CD1c-positive myeloid dendritic cell (primary cell): ENCODE results near the gene P2RX3.

Source experiments
- DNase-seq: peaks from one replicate; pipeline ENCODE4 v3.0.0-alpha.2; 2016; ENCODE audit errors: extremely low spot score

Gene P2RX3

DNA sequence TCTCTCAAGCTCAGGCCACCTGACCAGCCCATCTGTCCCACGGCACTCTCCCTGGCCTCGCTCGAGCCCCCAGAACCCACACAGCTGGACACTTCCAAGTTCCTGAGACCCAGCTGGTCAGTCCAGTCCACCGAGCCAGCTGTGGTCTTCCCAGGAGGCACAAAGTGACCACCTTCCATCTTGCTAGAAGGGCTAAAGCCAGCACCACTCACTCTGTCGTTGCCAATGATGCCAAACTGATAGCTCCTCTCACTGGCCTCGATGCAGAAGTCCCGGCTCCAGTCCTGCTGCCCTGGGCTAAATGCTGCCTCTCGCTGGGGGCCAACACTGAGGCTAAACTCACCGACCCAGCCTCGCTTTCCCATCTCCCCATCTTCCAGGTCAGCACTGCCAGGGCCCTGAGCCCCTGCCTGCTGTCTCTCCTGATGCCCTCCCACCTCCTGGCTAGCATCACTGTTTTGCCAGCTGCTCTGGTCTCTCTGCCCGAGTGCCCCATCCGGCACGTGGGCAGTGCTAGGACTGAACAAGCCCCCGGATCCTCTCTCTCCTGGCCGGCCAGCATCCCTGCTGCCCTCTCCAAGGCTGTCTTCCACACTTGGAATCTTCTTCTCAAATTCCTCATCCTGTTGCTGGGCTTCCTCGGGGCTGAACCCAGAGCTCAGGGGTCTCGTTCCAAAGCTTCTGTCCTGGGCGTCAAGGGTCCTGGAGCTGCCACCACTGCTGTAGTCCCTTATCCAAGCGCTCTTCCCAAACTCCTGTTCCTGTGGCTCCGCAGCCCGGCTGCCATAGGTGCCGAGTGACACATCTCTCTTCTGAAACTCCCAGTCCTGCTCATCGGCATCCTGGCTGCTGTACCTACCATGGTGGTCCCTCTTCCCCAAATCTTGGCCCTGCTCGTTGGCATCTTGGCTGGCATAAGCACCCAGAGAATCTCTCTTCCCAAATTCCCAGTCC is 28.8 kb upstream of the P2RX3 start:
- no peak for DNase-seq

DNA sequence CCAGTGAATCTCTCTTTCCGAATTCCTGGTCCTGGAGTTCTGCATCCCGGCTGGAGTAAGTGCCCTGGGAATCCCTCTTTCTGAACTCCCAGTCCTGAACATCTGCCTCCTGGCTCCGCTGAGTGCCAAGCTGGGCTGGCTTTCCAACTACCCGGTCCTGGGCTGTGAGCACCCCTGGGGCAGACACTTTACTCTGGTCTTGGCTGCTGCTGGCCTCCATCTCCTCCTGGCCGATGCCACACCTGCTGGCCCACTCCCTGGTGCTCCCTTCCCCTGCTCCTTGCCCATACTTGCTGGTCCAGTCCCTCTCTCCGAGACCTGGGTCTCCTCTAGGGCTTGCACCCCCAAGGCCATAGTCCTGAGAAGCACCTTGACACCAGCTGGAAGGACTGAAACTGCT is 28.1 kb upstream of the P2RX3 start:
- DNase-seq: no peak

DNA sequence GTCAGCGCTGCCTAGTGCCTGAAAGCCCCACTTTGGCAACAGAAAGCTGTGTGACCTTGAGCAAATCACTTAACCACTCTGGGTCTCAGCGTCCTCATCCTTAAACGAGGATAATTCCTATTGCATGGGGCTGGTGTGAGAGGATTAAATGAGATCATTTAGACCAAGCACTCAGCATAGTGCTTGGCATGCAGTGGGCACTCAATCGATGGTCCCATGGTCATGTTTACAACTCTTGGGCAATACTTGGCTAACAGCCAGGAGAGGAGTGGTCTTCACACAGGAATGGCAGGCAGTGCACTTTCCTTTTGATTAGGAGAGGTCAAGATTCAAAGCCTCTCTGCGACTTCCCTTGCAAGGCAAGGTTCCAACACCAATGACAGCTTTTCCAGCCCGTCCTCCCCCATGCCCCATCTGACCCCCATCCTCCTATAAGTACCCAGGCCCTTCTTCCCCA is 27.5 kb upstream of the P2RX3 start:
- DNase-seq: no peak

DNA sequence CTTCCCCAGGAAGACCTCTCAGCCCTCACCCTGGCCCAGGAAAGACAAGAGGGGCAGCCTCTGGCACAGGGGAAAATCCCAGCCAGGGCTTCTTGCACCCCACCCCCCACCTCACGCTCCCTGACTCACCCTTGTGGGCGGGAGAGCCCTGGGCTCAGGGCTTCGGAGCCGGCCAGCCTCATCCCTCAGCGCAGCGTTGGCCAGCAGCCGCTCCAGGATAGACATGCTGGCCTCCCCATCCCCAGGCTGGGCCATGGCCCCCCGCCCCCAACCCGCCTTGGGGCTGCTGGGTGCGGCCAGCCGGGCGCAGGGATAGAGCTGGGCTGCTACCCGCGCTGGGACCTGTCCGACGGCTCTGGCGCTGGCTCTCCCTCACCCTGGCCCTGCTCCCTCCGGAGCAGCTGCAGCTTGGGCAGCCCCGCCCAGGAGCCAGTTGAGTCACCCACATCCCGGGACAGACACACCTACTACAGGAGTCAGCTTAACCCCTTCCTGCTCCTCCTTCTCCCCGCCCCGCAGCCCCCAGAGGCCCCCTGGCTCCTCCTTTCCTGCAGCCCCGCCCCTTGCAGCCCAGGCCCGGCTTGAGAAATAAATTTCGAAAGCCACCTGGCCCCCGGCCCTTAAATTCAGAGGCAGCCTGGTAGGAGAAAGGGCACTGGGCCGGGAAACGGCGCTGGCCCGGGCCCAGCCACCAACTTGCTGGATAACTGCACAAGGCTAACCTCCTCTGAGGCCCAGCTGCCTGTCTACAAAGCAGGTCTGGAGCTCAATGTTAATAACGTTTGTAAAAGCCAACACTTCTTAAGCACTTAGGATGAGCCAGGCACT is 26.8 kb upstream of the P2RX3 start:
- peak; percentile 77 for DNase-seq

DNA sequence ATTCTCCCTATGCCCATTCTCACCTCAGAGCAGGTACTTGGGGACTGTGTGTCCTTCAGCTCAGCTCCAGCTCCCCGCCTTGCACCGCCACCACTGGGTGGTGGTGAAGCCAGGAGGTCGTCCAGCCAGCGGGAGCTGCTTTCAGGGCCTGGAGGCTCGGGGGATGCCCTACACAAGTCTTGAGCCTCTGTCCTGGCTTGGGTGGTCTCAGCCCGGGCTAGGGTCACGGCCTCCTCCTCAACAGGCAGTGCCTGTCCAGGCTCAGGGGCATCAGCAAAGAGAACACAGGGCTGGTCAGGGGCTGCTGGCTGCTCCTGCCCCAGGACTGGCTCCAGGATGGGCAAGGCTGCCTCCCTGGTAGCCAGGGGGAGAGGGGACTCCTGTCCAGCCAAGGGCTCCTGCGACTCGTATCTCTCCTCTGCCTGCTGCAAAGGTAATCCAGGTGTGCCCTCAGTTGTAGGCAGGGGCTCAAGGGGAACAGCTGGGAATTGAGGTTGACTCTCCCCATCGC is 25.6 kb upstream of the P2RX3 start:
- DNase-seq: no peak

DNA sequence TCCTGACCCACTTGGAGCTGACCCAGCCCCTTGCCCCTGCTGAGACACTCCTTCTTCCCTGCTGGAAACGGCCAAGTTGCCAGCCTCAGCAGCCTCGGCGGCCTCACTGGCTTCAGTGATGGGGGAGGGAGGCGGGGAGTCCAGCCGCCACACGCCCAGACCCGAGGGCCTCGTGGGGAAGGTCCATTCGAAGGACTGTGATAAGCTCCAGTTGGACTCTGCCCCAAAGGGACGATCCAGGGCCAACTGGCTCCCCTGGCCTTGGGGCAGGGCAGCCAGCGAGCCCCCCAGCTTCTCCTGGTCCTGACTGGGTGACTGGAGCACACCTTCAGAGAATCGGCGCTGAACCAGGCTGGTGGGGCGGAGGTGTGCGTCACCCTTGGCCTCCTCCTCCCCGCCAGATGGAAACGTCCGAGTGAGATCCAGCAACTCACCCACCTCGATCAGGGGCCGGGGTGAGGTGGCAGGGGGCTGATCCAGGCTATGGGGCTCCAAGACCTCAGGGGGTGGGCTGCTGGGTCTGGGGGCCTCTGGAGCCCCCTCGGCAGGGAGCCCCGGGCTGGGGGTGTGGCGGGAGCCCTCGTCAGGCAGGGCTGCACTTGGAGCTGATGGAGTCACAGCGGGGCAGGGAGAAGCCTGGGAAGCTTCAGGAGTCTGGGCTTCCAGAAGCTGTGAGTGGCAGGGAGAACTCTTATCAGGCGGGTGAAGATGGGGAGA is 24.9 kb upstream of the P2RX3 start:
- DNase-seq: no peak

DNA sequence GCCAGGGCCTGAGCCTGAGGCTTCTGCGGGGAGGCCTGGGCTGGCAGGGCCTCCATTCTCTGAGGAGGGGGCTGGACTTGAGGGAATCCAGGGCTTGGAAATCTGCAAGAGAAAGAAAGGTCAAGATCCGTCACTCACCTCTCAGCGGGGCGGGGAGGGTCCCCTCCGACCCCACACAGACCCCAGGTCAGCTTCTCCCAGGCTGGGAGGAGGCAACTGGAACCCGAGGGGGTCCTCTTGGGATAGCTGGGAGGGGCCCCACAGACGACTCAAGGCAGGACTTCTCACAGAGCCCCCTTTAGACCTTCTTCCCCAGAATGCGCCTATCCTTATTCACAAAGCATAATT is 24.4 kb upstream of the P2RX3 start:
- DNase-seq: no peak

DNA sequence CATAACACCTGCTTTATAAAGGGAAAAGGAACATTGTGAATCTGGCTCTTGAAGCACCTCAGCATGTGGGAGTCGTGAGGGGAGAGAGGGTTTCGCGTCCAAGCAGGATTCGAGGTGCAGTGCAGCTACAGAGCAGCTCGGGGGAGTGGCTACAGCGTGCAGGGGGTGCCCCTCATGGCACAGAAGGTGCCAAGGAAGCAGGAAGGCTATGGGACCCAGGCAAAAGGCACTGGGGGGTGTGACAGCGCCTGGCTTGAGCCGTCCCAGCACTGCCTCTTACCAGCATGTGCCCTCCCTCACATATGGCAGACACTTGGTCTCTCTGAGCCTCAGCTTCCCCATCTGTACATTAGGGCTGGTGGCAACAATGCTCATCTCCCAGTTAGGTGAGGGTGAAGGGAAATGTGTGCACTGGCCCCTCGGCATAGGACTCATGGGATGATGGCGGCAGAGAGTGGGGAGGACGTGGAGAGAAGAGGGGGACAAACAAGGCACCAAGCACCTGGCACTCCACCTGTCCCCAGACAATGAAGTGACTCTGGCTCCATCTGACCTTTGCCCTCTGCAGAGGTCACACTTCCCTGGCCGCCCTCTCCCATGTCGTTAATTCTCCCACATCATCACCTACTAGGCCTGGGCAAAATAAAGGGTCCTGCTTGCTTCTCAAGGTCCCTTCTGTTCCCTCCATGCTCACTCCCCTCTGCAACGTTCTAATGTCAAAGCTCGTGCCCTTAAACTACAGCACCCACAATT is 23.8 kb upstream of the P2RX3 start:
- DNase-seq: no peak

DNA sequence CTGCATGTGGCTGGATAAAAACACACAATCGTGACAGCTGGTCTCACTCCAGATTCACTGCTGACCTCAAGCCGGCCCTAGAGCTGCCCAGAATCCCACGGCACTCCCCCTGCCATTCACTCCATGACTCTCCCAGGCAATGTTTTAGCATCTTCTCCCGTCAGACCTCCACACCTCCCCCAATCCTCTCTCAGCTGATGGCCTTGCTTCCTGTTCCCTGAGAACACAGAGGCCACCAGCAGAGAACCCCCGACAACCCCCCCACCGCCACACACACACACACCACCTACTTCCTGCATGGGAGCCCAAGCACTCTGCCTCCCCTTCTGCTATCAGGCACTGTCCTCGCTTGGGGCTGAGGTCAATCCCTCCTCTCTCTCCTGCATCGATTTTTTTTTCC is 22.7 kb upstream of the P2RX3 start:
- DNase-seq: no peak

DNA sequence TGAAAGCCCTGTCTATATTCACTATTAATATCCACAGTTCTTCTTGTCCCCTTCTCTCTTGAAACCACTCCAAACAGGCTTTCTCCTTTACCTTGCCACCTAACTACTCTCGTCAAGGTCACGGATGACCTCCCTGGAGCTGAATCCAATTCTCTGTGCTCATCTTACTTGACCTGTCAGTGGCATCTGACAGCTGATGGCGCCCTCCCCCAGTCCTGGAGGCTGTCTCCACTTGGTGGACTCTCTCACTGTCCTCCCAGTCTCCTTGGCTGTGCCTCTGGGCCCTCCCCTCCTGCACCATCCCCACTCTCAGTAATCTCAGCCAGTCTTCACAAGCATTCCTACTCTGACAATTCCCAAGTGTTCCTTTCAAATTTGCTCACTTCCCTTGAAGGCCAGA is 22.1 kb upstream of the P2RX3 start:
- DNase-seq: no peak

DNA sequence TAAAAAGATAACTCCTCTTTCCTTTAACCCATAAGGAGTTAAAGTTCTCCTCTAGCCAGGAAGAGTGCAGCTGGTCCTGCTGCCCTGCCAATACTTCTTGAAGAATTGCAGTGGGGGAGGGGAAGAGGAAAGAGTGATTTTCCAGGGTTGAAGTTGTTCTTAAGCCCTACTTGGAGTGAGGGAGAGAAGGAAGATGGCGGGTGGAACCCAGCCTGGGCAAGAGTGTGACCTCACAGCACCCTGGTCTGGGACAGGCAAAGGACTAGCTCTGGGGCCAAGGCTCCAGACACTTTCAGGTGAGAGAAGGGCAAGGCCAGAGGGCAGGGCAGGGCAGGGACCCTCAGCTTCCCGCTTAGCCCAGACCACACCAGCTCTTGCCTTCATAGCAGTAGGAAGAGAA is 20.0 kb upstream of the P2RX3 start:
- no peak for DNase-seq

DNA sequence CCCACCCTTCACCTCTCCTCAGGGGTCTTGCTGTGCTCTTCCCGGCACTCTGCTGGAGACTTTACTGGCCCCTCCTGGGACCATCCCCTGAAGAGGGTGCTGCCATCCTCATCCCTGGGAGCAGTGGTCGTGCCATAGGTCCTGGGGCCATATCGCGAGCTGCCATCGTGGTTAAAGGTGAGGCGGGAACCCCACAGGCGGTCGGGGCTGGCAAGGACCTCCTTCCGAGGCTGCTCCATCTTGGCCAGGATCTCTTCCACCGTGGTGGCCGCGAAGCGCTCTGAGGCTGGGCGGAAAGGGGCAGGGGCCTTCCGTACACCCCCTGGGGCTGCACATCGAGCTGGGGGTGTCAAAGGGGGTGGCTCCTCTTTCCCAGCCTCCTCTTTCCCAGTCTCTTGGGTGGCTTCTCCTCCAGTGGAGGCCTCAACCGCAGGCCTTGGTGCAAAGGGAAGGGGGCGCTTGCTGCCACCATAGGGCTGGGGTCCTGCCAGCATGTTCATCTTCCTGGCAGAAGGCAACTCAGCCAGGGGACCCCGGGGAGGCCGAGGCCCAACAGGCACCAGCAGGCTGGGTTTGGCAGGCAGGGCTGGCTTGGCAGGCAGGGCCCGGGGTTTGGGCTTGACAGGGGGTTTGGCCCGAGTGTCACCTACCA is 18.0 kb upstream of the P2RX3 start:
- DNase-seq: no peak

DNA sequence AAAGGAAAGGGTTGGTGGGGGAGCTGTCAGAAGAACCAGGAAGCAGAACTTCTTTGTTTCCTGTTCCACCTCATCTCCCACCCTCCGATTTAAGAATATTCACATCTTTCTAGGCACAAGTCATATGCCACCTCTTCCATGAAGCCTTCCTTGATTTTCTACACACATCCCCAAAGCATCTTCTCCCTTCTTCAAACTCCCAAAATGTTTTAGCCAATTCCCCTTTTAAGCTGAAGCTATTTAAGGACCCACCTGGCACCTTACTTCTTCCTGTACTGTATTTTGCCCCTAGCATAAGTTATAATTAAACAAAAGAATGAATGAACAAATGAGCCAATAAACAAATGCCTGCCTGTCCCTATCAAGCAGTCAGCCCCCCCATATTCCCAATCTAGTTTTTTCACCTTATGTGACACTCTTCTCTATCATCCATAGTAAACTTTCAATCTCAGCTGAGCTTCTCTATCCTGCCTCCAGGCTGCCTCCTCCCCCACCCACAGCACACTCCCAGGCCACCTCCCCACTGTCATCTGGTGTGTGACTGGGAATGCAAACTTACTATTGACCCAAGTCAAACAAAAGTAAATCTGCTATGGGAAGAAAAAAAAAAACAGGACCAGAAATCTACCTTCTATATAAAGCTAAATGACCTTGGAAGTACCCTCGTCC is 17.3 kb upstream of the P2RX3 start:
- no peak for DNase-seq

DNA sequence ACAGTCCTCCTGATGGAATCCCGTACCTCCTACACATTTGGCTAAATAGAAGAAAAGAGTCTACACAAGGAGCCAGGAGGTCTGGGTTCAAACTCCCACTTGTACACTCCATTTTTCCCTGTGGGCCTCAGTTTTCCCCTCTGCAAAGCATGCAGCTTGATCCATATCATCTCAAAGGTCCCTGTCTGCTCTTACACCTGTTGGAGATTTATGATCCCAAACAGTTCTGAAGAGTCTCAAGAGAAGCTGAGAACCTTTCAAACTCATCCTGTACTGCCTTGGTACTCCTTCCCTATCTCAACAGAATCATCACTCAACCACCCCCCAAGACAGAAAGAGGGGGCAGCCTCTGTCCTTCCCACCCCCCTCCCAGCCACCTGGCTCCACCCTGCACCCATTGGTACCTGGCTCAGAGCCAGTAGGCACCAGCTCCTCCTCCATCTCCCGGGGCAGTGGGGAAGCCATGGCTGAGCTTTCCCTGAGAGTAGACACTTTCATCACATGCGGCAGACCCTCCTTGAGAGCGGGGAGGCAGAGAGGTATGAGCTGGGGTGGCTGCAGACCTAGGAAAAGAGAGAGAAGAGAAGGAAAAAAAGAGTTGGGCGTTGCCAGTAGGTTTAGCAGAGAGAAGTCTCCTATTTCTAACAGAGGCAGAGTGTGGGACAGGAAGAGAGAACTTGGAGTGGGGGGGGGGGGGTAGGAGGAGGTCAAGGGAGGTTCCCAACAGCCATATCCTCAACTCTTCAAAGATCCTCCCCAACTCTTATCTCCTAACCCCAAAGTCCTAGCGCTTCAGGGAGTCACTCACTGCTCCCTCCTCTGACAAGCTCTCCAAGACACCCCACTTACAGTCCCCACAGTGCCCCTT is 16.5 kb upstream of the P2RX3 start:
- DNase-seq: no peak

DNA sequence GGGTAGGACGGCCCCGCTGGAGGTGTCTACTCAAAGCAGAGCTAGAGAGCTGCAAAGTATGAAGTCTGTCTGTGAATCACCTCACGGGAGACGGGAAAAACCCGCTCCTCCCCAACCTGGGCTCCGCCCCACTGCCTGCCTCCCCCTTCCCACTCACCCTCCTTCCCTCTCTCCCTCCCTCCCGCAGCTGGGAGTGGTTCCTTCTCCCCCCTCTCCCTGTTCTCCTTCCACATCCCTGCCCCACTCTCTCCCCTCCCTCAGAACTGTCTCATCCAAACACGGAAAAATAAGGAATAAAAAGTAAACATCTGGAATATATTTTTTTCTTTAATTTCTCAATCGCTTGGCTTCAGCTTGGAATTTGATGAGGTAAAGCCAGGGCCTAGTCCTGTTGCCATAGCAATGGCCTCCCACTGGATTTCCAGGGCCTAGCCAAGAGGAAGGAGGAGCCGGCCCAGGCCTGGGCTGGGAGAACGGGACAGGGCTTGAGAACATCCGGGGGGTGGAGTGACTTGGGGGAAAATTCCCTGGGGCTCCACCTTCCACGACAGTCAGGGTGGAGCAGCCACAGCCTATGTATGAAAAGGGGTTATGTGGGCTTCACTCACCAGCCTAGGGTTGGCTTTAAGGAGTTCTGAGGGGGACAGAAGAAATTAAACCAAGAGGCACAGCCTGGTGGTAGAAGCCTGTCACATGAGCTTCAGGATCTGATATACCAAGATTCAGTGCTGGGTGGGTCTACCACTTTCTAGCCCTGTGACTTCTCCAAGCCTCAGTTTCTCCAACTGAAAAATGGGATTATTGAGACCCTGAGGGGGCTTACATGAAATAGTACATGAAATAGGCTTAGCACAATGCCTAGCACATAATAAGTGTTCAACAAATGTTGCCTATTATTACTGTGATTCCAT is 15.6 kb upstream of the P2RX3 start:
- DNase-seq: peak; percentile 9

DNA sequence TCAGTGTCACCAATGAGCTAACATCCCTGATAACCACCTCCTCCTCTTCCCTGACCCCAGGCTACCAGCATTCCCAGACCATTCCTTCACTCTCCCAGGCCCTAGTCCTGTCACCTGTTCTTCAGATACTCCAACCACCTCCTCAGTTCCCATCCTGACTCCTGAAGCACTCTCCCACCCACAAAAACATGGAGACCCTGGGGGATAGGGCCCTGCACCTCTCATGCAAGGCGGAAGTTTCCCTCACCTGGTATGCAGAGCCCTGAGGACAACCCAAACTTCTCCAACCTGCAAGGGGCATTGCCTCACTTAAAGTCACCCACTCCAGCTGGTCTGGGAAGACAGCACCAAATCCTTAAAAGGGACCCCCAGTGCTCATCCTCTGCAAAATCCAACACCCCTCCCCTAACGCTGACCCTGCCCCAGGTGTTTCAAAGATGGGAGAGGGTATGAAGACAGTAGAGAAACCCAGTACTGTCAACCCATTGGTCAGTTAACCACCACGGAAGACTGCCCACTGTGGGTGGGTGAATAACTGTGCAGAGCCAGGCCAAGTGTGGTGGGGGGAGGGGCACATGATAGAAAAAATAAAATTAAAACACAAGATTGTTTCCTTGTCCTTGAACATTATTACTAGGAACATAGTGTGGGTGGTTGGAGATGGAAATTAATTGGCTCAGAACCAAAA is 14.8 kb upstream of the P2RX3 start:
- no peak for DNase-seq

DNA sequence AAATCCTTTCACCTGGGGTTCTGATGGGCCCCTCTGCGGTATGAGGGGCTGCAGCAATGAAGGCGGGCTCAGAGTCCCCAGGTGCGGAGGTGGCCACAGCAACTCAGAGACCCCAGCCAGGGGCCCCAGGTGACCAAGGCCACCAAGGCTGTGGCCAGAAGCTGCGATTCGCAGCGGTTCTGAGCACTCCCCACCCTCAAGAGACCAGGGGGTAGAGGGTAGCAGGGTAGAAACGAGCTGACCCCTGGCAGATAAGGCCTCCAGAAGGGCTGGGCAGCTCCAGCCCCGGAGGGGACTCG is 14.3 kb upstream of the P2RX3 start:
- no peak for DNase-seq
